Thoracic aorta (tissue), 2 donors: ENCODE results near the gene AP5S1. TPM values are rescaled to one million over a fixed set of nuclear protein-coding genes. Genes with fewer than 3 reads are reported as not detected.

Experiments used
- ATAC-seq: fragments of 150-250 bp; one replicate; pipeline ENCODE4 v1.8.0; 2017; ENCODE audit warnings: low read depth; ENCODE audit not compliant: insufficient number of reproducible peaks, low FRiP score
- DNase-seq: peaks from one replicate; pipeline ENCODE4 v3.0.0-alpha.2; 2020; ENCODE audit warnings: low spot score
- H3K27ac ChIP-seq, 2 donors: fragments of 200-600 bp; sonication (generic); 1 replicate in 1 of 2; 2 replicates in 1 of 2; pipeline ENCODE4 v1.5.1; 2016; ENCODE audit warnings: mild to moderate bottlenecking in 2 of 2, moderate library complexity in 2 of 2
- H3K27me3 ChIP-seq: fragments of 200-600 bp; sonication (generic); replicated peaks from 2 replicates; pipeline ENCODE4 v1.6.0; 2016; ENCODE audit warnings: mild to moderate bottlenecking; ENCODE audit not compliant: insufficient read depth
- H3K36me3 ChIP-seq: fragments of 200-600 bp; sonication (generic); one replicate; pipeline ENCODE4 v1.5.1; 2016
- H3K4me1 ChIP-seq, 2 donors: fragments of 200-600 bp; sonication (generic); 1 replicate in 1 of 2; 2 replicates in 1 of 2; pipeline versions ENCODE4 v1.5.1 to v1.6.0; 2016; ENCODE audit warnings: low read depth in 2 of 2, mild to moderate bottlenecking in 1 of 2; ENCODE audit not compliant: control insufficient read depth in 1 of 2
- H3K4me3 ChIP-seq: fragments of 200-600 bp; sonication (generic); 2 replicates; pipeline ENCODE4 v1.5.1; 2016; ENCODE audit warnings: mild to moderate bottlenecking
- H3K9me3 ChIP-seq: fragments of 200-600 bp; sonication (generic); 2 replicates; pipeline ENCODE4 v1.5.1; 2016
- total RNA-seq, 2 donors: library from RNA; depleted of rRNA; stranded (reverse); fragments of >200 nt; gene quantifications; one replicate each; pipeline versions ENCODE4 v1.1.0 to v1.2.3, GENCODE V29; 2016
- TF ChIP-seq, protein P1 (sequence below): fragments of 200-600 bp; sonication (generic); IDR thresholded peaks from one replicate; pipeline ENCODE4 v1.5.1; 2019; ENCODE audit warnings: antibody characterized with exemption

Gene AP5S1
- total RNA-seq, 2 donors from 2014 or later = 12.3 to 18.0 TPM

DNA sequence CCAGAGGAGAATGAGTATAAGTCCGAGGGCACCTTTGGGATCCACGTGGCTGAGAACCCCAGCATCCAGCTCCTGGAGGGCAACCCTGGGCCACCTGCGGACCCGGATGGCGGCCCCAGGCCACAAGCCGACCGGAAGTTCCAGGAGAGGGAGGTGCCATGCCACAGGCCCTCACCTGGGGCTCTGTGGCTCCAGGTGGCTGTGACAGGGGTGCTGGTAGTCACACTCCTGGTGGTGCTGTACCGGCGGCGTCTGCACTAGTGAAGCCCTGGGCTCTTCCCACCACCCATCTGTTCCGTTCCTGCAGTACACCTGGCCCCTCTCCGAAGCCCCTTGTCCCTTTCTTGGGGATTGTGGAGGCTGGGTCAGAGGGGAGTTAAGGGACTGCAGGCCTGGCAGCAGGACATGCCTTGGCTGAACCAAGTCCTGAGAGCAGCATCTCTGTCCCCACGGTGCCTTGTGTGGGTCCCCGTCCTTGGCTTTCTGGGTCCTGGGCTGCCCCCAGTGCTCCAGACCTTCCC, 45.6 kb downstream of the AP5S1 start:
- H3K27ac ChIP-seq = no peak overlapping the region
- no peaks in the 10 kb centered on the region for H3K27me3 ChIP-seq
- TF ChIP-seq, protein P1, sequence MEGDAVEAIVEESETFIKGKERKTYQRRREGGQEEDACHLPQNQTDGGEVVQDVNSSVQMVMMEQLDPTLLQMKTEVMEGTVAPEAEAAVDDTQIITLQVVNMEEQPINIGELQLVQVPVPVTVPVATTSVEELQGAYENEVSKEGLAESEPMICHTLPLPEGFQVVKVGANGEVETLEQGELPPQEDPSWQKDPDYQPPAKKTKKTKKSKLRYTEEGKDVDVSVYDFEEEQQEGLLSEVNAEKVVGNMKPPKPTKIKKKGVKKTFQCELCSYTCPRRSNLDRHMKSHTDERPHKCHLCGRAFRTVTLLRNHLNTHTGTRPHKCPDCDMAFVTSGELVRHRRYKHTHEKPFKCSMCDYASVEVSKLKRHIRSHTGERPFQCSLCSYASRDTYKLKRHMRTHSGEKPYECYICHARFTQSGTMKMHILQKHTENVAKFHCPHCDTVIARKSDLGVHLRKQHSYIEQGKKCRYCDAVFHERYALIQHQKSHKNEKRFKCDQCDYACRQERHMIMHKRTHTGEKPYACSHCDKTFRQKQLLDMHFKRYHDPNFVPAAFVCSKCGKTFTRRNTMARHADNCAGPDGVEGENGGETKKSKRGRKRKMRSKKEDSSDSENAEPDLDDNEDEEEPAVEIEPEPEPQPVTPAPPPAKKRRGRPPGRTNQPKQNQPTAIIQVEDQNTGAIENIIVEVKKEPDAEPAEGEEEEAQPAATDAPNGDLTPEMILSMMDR = no peak
- no peaks in the 10 kb centered on the region for H3K4me1 ChIP-seq
- H3K36me3 ChIP-seq = peaks cover 54% of the 10 kb centered on the region
- H3K4me3 ChIP-seq = no peak overlapping the region
- H3K9me3 ChIP-seq = no peaks in the 10 kb centered on the region
- ATAC-seq (no peak), DNase-seq (no peak)

DNA sequence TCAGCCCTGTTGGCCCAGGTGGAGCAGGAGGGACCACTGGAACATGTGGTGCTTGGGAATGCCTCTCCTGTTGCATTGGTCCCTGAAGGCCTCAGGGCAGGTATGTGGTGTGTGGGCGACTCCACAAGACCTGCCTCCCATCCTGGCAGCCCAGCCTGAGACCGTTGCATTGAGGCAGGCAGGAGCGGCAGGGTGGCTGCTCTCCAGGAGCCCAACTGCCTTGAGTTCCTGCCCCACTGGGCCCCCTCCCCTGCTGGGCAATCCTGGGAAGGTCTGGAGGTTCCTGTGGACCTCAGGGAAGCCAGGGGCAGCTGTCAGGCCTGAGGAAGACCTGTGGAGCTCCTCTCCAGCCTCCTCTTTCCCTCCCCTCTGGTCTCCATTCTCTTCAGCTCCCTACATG, 46.1 kb downstream of the AP5S1 start:
- no peaks in the 10 kb centered on the region for H3K27me3 ChIP-seq
- TF ChIP-seq, protein P1 = no peak
- H3K36me3 ChIP-seq = peaks cover 49% of the 10 kb centered on the region
- H3K4me3 ChIP-seq = no peak overlapping the region
- no peaks in the 10 kb centered on the region for H3K4me1 ChIP-seq
- no peak for ATAC-seq
- H3K9me3 ChIP-seq = no peaks in the 10 kb centered on the region
- DNase-seq = no peak
- H3K27ac ChIP-seq = no peak overlapping the region

DNA sequence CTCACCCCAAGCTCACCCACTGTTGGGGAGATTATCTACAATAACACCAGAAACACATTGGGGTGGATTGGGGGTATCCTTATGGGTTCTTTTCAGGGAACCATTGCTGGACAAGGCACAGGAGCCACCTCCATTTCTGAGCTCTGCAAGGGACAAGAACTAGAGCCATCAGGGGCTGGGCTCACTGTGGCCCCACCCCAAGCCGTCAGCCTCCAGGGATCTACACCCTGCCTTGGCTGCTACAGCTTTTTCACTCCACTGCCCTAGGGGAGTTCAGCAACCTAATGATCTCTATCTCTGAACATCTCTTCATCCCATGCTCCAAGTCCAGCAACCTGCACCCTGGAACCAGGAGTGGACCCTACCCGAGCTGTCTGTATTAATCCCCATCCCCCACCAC, 47.5 kb downstream of the AP5S1 start:
- H3K4me1 ChIP-seq = no peaks in the 10 kb centered on the region
- no peaks in the 10 kb centered on the region for H3K9me3 ChIP-seq
- no peaks in the 10 kb centered on the region for H3K27me3 ChIP-seq
- peaks cover 35% of the 10 kb centered on the region for H3K36me3 ChIP-seq
- H3K4me3 ChIP-seq = no peak overlapping the region
- TF ChIP-seq, protein P1 = no peak
- H3K27ac ChIP-seq = no peak overlapping the region
- ATAC-seq (no peak), DNase-seq (no peak)

DNA sequence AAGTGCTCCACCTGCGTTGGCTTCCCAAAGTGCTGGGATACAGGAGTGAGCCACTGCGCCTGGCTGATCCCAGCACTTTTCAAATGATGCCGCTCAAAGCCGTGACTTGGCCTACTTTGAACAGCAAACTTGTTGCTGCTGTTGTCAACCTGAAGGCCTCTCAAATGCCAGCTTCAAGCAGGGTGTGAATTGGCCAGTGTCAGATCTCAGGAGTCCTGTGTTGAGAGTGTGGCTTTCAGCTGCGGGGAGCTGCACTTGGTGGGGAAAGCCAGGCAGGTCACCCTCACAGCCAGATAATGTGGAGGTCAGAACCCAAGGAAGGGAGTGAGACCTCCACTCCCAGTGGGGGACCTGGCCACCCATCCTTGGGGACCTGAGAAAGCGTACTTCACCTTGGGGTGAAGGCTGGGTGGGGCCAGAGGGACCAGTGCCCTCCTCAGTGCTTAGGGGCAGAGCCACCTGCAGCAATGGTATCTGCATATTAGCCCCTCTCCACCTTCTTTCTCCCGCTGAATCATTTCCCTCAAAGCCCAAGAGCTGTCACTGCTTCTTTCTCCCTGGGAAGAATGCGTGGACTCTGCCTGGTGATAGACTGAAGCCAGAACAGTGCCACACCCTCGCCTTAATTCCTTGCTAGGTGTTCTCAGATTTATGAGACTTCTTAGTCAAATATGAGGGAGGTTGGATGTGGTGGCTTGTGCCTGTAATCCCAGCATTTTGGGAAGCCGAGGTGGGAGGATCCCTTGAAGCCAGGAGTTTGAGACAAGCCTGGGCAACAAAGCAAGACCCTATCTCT, 49.7 kb downstream of the AP5S1 start:
- Histone ChIP-seq H3K4me1 (no peaks in the 10 kb centered on the region), H3K27ac (no peak overlapping the region), H3K36me3 (peaks cover 13% of the 10 kb centered on the region), H3K27me3 (no peaks in the 10 kb centered on the region), H3K4me3 (no peak overlapping the region), H3K9me3 (no peaks in the 10 kb centered on the region)
- no peak for DNase-seq
- TF ChIP-seq, protein P1 = no peak
- ATAC-seq = no peak

DNA sequence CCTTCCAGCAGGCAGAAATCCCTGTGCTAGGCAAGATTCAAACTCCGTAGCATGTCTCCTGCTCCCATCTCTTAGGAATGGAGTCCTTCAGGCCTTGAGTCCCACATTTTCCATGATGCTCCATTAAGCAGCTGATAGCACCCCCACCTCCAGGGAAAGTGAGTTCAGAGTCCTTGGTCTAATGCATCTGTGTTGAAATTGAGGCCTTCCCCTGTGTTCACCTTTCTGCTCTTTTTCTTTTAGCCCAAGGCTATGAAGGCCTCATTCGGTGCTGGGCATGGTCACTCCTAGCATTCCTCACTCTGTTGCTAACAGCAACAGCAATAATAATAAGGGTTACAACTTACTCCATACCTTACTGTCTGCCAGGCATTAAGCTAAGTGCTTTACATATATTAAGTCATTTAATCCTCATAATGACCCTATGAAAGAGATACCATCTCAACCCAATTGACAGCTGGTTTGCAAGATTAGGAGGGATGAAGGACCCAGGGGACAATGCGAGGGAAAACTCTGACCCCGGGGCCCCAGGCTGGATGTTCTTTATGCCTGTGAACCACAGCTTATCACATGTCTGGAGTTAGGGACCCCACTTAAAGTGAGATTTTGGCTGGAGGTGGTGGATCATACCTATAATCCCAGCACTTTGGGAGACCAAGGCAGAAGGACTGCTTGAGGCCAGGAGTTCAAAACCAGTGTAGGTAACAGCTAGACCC, 51.4 kb downstream of the AP5S1 start:
- ATAC-seq (no peak), DNase-seq (no peak)
- H3K27ac ChIP-seq = no peak overlapping the region
- TF ChIP-seq, protein P1 = no peak
- no peaks in the 10 kb centered on the region for H3K27me3 ChIP-seq
- no peaks in the 10 kb centered on the region for H3K4me1 ChIP-seq
- no peak overlapping the region for H3K4me3 ChIP-seq
- H3K9me3 ChIP-seq = no peaks in the 10 kb centered on the region
- no peaks in the 10 kb centered on the region for H3K36me3 ChIP-seq
